SK-N-SH (cell line): Measurements from ENCODE around the gene IL16.

Experiments
- NRF1 ChIP-seq: IDR thresholded peaks from 2 replicates; pipeline ENCODE4 v1.6.1; 2012; ENCODE audit warnings: low read depth, mild to moderate bottlenecking, low read length
- TF ChIP-seq, protein P1 (sequence below): fragments of 200-600 bp; sonication (generic); IDR thresholded peaks from 2 replicates; pipeline ENCODE4 v1.6.1; 2017; ENCODE audit warnings: antibody characterized with exemption, mild to moderate bottlenecking, moderate library complexity

DNA sequence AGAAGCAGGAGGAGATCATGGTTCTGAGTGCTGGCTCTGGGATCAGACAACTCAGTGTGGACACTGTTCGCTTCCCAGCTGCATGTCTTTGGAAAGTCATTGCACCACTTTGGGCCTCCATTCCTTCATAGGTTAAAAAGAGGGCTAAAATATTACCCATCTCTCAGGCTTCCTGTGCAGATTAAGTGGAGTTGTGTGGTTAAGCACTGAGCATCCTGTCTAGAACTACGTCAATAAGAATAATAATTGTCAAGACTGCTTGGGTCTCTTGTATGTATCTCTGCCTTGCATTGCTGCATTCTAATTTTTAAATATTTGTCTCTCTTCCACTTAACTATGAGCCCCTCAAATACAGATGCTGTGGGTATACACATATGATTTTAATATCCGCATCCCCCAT, 40.4 kb upstream of the IL16 start:
- TF ChIP-seq, protein P1, sequence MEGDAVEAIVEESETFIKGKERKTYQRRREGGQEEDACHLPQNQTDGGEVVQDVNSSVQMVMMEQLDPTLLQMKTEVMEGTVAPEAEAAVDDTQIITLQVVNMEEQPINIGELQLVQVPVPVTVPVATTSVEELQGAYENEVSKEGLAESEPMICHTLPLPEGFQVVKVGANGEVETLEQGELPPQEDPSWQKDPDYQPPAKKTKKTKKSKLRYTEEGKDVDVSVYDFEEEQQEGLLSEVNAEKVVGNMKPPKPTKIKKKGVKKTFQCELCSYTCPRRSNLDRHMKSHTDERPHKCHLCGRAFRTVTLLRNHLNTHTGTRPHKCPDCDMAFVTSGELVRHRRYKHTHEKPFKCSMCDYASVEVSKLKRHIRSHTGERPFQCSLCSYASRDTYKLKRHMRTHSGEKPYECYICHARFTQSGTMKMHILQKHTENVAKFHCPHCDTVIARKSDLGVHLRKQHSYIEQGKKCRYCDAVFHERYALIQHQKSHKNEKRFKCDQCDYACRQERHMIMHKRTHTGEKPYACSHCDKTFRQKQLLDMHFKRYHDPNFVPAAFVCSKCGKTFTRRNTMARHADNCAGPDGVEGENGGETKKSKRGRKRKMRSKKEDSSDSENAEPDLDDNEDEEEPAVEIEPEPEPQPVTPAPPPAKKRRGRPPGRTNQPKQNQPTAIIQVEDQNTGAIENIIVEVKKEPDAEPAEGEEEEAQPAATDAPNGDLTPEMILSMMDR, result no peak
- TF ChIP-seq NRF1, result no peak
